CD4-positive, alpha-beta T cell treated with Interleukin-15 for 4 hours (primary cell): ENCODE results near the gene CLECL1.
"Not testable (repeated sequence)": the region's sequence is repeated elsewhere in the genome, so short reads cannot be mapped to it uniquely, and the experiment has no call there.

Experiments
- DNase-seq: peaks from one replicate; pipeline ENCODE4 v3.0.0-alpha.2; 2020; ENCODE audit warnings: low spot score

Gene CLECL1

DNA sequence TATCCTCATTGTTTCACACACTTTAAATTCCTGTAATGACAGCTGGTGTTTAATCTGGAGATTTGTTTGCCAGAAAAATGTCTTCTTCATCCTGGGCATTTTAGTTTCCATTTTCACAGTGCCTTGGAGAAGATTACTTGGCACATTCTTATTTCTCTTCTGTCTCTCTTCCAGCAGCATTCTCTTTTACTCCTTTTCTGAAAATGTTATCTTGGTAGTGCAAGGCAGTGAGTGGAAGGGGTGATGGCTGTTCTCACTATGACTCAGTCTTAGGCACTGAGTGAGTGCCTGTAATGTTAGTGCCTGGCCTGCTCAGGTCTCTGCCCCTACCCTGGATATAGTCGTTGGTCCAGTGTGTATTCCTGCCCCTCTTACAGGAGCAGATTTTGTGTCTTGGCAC is 13.1 kb downstream of the CLECL1 start:
- DNase-seq, result no peak

DNA sequence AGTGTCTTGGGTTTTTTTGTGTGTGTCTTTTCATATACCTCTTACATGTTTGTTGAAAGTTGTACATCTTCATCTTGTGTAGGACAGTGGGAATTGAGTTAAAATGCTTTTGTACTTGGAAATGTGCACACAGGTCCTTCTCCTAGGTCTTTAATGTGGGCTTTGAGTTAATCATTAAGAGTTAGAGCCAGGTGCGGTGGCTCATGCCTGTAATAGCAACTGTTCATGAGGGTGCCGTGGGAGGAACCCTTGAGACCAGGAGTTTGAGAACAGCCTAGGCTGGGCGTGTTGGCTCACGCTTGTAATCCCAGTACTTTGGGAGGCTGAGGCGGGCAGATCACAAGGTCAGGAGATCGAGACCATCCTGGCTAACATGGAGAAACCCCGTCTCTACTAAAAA is 13.9 kb downstream of the CLECL1 start:
- no peak for DNase-seq

DNA sequence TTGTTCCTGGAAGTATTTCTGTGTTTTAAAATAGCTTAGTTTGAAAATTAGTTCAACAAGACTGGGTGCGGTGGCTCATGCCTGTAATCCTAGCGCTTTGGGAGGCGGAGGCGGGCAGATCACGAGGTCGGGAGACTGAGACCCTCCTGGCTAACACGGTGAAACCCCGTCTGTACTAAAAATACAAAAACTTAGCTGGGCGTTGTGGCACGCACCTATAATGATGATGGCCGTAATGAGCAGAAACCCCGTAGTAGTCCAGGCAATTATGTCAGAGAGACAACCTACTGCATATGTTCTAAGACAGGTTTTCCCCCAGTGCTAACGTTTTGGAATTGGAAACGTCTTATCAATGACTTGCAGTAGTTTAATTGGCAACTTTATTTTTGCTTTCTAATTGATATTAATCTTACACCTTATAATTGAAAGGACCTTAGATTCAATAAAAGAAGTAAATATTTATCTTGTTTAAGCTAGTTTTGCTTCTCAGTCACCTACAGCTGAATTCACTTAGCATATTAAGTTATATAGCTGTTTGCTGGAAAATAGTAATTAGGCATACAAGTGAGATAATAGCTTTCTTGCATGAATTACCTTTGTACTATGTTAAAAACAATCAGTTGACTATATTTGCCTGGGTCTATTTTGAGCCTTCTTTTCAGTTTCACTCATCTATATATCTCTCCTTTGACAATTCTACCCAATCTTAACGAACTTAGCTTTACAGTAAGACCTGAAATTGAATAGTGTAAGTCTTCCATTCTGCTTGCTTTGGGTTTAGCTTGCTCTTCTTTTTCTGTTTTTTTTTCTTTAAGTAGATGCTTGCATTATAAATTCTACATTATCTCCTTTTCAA is 15.6 kb downstream of the CLECL1 start:
- DNase-seq, result no peak

DNA sequence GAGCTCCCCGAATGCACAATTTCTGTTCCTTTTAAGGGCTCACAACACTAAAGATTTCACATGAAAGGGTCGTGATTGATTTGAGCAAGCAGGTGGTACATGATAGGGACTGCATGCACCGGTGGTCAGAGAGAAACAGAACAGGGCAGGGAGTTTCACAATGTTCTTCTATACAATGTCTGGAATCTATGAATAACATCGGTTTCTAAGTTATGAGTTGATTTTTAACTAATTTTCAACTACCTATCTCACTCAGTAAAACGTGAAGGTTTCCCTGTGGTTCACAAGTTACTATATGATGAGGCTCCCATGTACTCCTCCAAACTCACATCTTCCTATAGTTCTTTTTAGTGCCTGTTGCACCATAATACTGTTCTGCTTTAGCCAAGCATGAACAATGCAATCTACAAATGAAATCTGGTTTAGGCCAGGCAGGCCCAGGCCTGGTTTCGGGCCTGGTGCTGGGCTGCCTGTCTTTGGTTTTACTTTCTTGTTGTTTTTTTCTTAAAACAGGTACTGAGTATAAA is 19.8 kb downstream of the CLECL1 start:
- DNase-seq, result not testable (repeated sequence)

DNA sequence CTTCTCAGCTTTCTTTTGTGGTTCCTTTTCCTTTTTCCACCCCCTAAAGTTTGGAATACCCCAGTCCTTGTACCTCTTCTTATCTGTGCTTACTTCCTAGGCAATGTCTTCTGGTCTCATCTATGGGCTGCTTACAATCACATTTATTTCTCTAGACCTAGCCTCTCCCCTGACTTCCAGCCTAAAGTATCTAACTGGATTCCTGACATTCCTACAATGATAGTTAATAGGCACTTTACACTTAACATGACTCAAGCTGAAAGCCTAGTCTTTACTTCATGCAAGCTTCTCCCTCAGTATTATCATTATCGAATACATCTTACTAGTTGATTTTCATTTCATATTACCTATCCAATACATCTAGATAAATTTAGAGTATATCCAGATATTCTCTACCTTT is 21.2 kb downstream of the CLECL1 start:
- no peak for DNase-seq

DNA sequence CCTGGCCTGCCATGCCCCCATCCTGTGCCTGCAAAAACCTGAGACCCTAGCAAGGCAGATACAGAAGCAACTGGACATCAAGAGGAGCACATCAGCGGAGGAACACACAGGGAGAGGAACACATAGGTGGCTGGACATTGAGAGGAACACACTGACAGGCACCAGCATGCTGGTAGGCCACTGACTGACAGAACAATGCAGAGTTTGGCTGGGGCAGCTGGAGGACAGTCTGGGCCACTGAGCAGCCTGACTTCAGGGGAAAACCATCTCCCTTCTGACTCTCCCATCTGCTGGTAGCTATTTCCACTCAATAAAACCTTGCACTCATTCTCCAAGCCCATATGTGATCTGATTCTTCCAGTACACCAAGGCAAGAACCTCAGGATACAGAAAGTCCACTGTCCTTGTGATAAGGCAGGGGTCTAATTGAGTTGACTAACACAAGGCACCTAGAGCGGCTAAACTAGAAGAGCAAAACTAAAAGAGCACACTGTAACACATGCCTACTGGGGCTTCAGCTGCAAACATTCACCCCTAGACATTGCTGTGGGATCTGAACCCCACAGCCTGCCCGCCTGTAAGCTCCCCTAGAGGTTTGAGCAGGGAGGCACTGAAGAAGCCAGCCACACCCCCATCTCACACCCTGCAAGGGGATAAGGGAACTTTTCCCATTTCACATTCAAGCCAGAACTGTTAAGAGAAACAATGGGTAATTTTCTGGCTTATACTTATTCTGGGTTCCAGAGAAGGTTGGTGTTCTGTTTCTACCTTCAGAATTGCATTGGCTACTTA is 22.1 kb downstream of the CLECL1 start:
- DNase-seq, result no peak

DNA sequence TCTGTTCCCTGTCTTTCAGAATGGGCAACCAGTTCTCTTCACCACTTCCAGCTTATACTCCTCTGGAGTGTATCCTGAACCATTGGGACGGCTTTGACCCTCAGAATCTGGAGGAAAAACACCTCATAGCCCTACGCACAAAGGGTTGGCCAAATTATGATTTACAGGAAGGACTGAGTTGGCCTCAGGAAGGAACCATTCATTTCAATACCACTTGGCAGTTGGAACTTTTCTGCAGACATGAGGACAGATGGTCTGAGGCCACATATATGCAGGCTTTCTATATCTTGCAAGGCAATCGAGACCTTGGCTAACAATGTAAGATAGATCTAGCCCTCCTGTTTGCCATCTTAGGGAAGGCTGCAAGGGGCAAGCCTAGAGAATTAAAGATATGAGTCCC is 24.0 kb downstream of the CLECL1 start:
- no peak for DNase-seq

DNA sequence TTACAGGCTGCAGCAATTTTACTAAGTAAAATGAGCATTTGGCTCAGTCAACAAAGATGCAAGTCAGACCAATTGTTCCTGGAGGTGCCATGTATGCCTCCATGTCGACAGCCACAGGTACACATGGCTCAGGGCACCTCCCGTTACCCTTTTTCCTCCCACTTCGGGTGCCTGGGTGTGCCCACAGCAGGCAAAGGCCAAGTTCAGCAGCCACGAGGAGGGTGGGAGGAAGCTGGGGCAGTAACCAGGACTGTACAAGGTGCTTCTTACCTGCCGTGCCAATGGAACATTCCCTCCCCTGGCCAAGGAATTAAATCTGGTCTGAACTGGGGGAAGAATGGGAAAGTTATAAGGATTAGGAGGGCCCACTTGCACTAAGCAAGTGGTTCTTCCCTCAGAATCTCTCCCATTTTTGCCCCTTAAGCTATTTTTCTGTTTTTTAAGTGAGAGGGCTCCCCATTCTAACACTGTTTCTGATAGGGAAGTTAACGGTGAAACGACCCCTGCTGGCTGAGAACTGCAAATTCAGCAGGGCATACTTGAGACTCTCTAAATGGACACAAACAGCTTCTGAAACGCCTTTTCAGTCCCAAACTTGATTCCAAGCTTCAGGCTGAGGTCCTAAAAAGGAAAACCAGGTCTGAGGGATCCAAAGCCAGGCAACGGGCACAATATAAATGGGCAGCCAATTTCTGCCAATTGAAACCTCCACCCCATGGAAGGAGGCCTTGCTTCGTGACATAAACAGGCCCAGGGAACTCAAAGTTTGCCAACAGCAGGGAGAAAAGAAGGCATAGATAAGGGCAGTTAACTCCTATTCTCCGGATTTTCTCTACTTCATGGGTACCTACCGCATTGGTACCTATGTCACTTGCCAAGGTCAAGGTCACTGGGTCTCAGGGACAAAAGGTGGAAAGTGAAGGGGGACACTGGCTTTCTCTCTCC is 24.8 kb downstream of the CLECL1 start:
- peak; percentile 80 for DNase-seq

DNA sequence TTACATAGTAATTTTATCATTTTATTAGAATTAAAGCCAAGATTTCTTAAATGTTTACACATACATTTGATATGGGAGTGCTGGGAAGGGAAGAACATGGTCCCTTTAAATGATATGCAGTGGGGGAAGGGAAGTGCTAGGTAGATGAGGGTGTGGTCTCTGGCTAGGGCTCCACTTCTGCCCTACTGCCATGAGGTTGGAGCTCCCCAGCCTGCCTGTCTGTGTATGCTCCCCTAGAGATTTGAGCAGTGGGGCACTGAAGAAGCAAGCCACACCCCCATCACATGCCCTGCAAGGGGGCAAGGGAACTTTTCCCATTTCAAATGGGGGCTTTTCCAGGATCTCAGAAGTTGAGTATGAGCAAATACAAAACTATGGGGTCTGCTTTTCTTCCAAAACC is 25.5 kb downstream of the CLECL1 start:
- no peak for DNase-seq

DNA sequence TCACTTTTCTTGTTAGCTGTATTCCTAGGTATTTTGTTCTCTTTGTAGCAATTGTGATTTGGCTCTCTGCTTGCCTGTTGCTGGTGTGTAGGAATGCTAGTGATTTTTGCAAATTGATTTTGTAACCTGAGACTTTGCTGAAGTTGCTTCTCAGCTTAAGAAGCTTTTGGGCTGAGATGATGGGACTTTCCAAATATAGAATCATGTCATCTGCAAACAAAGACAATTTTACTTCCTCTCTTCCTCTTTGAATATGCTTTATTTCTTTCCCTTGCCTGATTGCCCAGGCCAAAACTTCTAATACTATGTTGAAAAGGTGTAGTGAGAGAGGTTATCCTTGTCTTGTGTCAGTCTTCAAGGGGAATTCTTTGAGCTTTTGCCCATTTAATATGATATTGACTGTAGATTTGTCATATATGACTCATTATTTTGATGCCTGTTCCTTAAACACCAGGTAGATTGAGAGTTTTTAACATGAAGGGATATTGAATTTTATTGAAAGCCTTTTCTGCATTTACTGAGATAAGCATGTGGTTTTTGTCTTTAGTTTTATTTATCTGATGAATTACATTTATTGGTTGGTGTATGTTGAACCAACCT is 26.7 kb downstream of the CLECL1 start:
- DNase-seq, result no peak

DNA sequence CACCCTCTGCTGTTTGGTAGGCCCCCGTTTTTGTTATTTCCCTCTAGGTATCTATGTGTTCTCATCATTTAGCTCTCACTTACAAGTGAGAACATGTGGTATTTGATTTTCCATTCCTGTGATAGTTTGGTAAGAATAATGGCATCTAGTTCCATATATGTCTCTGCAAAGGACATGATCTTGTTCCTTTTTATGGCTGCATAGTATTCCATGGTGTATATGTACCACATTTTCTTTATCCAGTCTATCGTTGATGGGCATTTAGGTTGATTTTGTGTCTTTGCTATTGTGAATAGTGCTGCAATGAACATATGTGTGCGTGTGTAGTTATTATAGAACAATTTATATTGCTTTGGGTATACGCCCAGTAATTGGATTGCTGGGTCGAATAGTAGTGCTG is 28.3 kb downstream of the CLECL1 start:
- not testable (repeated sequence) for DNase-seq

DNA sequence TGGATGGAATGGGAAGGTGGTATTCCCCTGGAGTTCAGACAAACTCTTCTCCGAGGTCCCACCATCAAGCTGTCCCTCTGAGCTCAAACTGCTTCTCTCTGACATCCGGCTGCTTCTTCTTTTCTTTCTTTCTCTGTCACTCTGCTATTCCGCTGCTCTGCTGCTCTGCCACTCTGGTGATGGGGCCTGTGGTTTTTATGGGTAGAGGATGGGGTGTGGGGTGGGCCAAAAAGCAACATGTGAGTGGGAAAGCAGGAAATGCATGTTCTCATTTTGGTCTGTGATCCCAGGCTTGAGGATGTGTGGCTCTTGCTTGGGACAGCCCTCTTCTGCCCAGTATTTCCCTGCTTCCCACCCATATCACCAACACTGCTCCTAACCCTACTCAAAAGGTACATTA is 30.6 kb downstream of the CLECL1 start:
- DNase-seq, result peak; percentile 59

DNA sequence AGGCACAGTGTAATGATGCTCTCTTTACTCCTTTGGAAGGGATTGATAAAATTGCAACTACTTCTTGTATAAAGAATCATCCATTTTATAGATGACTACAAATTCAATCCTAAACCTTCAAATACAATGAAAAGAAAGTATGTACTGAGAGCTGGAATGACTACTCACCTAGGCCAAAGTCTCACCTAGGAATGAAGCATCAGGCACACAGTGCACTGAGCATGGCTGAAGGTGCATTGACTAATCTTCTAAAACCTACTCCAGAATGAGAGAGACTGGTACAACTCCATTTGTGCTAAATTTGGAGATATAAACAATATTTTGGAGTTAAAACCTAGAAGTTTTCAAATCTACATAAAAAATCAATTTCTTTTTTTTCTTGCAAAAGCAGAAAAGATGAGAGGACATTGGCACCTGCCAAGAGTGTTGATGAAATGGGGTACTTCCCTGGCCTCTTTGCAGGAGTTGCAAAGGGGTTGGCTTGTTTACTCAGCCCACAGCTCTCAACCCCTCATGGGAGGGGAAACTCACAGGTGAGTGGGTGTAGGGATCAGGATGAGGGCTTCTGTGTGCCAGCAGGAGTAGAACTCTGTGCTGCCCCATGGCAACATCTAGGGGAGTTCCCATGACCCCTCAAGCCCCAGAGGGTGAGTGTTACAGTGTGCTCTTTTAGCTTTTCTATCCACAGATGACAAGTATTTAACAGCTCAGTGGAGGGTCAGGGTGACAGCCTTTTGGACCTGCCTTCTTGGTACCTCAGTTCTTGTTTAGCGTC is 31.3 kb downstream of the CLECL1 start:
- DNase-seq, result no peak

DNA sequence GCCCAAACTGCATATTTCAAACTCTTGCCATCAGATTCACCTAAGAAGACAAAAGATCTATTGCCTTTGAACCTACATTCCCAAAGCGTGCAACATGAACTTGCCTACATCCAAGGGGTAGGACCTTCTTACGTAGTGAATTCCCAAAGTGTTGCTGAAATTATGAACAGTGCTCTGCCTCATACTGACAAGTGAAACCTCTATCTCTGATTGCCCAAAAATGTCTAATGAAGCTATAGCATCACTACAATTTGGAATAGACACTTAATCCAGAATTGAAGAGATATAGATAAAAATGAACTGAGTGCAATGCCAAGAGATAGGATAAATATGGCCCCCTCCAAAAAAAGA is 32.3 kb downstream of the CLECL1 start:
- DNase-seq, result no peak

DNA sequence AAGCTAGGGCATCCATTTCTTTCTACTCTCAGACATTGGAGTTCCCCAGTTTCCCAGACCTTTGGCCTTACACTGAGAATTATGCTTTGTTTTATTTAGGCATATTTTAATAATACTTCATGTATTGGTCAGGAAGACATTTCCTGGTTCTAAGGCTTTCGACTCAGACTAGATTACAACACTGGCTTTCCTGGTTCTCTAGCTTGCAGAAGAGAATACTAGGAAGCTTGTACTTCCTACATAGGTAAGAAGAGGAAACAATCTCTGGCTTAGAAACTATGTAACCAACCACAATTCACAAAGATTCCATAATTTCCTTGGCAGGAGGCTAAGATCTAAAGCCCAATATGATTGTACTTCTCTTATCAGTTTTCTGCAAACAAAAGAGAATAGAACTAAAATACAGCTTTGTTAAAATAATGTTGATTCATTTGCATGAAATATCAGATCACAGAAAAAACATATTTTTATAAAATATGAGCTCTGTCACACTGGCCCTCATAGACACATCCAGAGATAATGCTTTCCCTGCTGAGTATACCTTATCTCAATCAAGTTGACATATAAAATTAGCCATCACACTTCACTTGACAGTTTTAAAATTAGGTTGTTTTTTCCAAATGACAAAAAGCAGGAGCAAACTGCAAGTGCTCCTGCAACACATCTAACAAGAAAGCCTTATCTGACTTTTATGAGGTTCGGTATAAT is 32.8 kb downstream of the CLECL1 start:
- no peak for DNase-seq

DNA sequence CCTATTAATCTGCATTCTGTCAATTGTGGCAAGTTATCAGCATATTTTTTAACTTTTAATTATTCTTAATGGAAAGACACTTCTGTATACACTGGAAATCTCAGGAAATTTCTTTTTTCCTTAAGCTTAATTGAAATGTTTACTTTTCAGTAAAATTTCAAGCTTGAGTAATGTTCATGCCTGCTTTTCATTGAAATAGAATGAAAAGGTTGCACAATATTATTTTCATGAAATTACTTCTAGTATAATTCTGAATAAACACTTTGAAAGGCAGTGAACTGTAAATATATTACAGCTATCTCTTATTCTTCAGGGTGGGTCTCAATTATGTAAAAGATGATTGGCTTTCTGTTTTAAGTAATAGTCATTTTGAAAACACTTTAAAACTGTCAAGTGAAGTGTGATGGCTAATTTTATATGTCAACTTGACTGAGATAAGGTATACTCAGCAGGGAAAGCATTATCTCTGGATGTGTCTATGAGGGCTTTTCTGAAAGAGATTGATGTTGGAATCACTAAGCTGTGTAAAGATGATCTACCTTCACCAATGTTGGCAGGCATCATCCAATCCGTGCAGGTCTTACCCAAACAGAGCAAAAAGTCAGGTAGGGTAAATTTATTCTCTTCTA is 33.5 kb downstream of the CLECL1 start:
- DNase-seq, result no peak

DNA sequence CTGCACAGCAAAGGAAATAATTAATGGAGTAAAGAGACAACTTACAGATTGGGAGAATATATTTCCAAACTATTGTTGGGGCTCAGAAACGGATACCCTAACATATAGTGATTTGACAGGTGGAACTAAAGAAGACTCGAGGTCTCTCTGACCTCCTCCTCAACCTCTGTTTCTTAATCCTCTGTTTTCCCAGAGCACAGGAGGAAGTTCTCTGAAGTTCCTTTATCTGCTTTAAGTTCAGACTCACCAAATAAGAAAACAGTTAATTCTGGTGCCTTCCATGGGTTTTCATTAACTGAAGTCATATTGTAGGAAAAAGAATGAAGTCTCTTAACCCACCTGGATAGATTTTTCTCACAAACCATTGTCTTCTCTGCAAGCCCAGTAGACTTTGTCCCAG is 34.2 kb downstream of the CLECL1 start:
- DNase-seq, result no peak

DNA sequence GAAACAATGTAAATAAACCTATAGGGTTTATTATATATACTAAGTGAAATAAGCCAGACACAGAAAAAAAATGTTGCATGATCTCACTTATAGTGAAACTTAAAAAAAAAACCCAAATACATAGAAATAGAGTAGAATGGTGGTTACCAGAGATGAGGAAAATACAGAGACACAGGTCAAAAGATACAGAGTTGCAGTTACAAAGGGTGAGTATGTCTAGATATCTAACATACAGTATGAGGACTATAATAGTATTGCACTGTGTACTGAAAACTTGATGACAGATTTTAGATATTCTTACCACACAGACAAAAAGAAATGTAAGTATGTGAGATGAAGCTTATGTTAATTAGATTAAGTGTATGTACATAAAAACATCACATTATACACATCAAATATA is 35.3 kb downstream of the CLECL1 start:
- no peak for DNase-seq

DNA sequence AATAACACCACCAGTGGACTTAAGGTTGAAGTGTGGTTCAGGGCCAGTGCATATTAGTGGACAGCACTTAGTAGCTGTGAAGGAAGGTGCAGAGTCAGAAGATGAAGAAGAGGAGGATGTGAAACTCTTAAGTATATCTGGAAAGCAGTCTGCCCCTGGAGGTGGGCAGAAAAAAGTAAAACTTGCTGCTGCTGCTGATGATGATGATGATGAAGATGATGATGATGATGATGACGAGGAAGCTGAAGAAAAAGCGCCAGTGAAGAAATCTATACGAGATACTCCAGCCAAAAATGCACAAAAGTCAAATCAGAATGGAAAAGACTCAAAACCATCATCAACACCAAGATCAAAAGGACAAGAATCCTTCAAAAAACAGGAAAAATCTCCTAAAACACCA is 37.2 kb downstream of the CLECL1 start:
- not testable (repeated sequence) for DNase-seq

DNA sequence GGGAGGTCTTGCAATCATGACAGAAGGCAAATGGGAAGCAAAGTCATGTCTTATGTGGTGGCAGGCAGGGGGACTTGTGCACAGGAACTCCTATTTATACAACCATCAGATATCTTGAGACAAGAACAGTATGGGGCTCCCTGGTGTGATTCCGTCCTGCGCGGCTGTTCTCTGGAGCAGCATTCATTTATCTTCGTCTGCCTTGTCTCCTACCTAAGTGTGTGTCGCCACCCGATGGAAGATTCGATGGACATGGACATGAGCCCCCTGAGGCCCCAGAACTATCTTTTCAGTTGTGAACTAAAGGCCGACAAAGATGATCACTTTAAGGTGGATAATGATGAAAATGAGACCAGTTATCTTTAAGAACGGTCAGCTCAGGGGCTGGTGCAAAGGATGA is 37.7 kb downstream of the CLECL1 start:
- DNase-seq, result not testable (repeated sequence)
